ENCODE data around the gene TOR1AIP2.

DNA sequence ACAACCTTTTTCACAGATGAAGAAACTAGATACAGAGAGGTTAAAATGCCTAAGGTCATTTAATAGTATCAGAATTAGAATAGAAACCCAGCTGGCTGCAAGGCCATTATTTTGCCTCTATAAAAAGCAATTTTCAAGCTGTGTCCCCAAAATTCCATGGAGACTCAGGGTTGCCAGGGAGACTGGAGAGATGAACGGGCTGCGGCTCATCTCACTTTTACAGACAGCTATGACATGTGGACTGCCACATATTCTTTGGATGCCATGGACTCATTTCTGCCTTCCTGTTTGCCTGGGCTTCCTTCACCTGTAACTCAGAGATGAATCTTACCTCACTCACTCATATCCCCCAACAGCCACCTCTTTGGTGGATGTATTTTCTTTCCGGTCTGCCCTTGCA lies 17.0 kb downstream of the TOR1AIP2 start:
- TF ChIP-seq USF2 (IDR thresholded peaks at IDR 0.05; ENCODE audit: borderline replicate concordance, low read depth, low read length) (no peak), ELF1 (IDR thresholded peaks at IDR 0.05) (no peak), RXRA (IDR thresholded peaks at IDR 0.05; ENCODE audit: borderline replicate concordance, low read depth) (no peak), EZH2phosphoT487 (IDR thresholded peaks at IDR 0.05; ENCODE audit: borderline replicate concordance, low read depth) (no peak), TEAD4 (IDR thresholded peaks at IDR 0.05; ENCODE audit: borderline replicate concordance, insufficient read depth) (no peak)
- TF ChIP-seq, protein P1, sequence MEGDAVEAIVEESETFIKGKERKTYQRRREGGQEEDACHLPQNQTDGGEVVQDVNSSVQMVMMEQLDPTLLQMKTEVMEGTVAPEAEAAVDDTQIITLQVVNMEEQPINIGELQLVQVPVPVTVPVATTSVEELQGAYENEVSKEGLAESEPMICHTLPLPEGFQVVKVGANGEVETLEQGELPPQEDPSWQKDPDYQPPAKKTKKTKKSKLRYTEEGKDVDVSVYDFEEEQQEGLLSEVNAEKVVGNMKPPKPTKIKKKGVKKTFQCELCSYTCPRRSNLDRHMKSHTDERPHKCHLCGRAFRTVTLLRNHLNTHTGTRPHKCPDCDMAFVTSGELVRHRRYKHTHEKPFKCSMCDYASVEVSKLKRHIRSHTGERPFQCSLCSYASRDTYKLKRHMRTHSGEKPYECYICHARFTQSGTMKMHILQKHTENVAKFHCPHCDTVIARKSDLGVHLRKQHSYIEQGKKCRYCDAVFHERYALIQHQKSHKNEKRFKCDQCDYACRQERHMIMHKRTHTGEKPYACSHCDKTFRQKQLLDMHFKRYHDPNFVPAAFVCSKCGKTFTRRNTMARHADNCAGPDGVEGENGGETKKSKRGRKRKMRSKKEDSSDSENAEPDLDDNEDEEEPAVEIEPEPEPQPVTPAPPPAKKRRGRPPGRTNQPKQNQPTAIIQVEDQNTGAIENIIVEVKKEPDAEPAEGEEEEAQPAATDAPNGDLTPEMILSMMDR (IDR thresholded peaks at IDR 0.05), result no peak

Measured in SK-N-SH (cell line).